H1 (cell line): ENCODE data around the gene GRSF1. TPM values are rescaled to one million over a fixed set of nuclear protein-coding genes. Genes with fewer than 3 reads are reported as not detected.

Experiments
- CTCF ChIA-PET: fragments of 300-600 bp; sonication (Branson Sonifier 250); formaldehyde crosslinking; loops from one replicate; lab custom pipeline; 2021; ENCODE audit not compliant: partially characterized antibody; lab: Charles Lee
- POLR2A ChIA-PET: fragments of 300-600 bp; sonication (Branson Sonifier 250); formaldehyde crosslinking; loops from one replicate; lab custom pipeline; 2021; ENCODE audit warnings: inconsistent platforms; ENCODE audit not compliant: partially characterized antibody; lab: Charles Lee
- DNase-seq, 2 experiments: peaks; one replicate each; pipeline versions ENCODE4 v3.0.0 to v3.0.0-alpha.2; 2010 to 2022; ENCODE audit warnings: low spot score in 2 of 2, low read depth in 1 of 2, mixed read lengths in 1 of 2
- FAIRE-seq: peaks from 2 replicates; lab custom pipeline; 2011; peaks lifted over from hg19 to GRCh38; lab: Jason Lieb, UNC
- H2AFZ ChIP-seq: 2 replicates; pipeline ENCODE4 v1.8.1; 2012; ENCODE audit warnings: low read length, inconsistent platforms
- H2AK5ac ChIP-seq: 2 replicates; pipeline ENCODE4 v1.6.1; 2013; ENCODE audit warnings: low read depth, low read length
- H2BK120ac ChIP-seq: replicated peaks from 2 replicates; pipeline ENCODE3; 2013; ENCODE audit warnings: low read depth, low read length, inconsistent platforms
- H2BK12ac ChIP-seq: 2 replicates; pipeline ENCODE4 v1.6.1; 2013; ENCODE audit warnings: low read depth, low read length
- H2BK15ac ChIP-seq: 2 replicates; pipeline ENCODE4 v1.6.1; 2013; ENCODE audit warnings: low read length
- H2BK20ac ChIP-seq: 2 replicates; pipeline ENCODE4 v1.6.1; 2013; ENCODE audit warnings: low read length
- H2BK5ac ChIP-seq: 2 replicates; pipeline ENCODE4 v1.6.1; 2013; ENCODE audit warnings: low read depth, low read length
- H3K14ac ChIP-seq: 2 replicates; pipeline ENCODE4 v1.6.1; 2013; ENCODE audit warnings: inconsistent platforms; ENCODE audit not compliant: insufficient read length
- H3K18ac ChIP-seq: 2 replicates; pipeline ENCODE4 v1.6.1; 2013; ENCODE audit warnings: low read length; ENCODE audit errors: extremely low read depth
- H3K23ac ChIP-seq: 2 replicates; pipeline ENCODE4 v1.6.1; 2013; ENCODE audit warnings: inconsistent platforms; ENCODE audit not compliant: insufficient read length
- H3K23me2 ChIP-seq: 2 replicates; pipeline ENCODE4 v1.6.1; 2013; ENCODE audit warnings: low read depth, low read length
- H3K27ac ChIP-seq: 2 replicates; pipeline ENCODE4 v1.6.1; 2011; ENCODE audit warnings: low read depth, low read length, inconsistent platforms
- H3K27me3 ChIP-seq, 4 experiments: replicated peaks in 1 of 4; 1 replicate in 1 of 4; 2 replicates in 3 of 4; pipeline versions ENCODE4 v1.6.1 to v1.8.1; 2011 to 2013; ENCODE audit warnings: low read length in 3 of 4, mild to moderate bottlenecking in 3 of 4, inconsistent platforms in 2 of 4, mixed read lengths in 2 of 4, moderate library complexity in 1 of 4; ENCODE audit not compliant: control insufficient read depth in 3 of 4, insufficient read depth in 3 of 4; ENCODE audit errors: extremely low read depth in 1 of 4
- H3K36me3 ChIP-seq, 4 experiments: 2 replicates each; pipeline versions ENCODE4 v1.6.1 to v1.8.1; 2011 to 2013; ENCODE audit warnings: mild to moderate bottlenecking in 4 of 4, low read length in 3 of 4, moderate library complexity in 2 of 4, control low read depth in 1 of 4, inconsistent platforms in 1 of 4; ENCODE audit not compliant: insufficient read depth in 4 of 4, control insufficient read depth in 2 of 4
- H3K4ac ChIP-seq: replicated peaks from 2 replicates; pipeline ENCODE3; 2013; ENCODE audit warnings: low read length, low read depth, mixed read lengths, inconsistent platforms; ENCODE audit not compliant: insufficient read length
- H3K4me1 ChIP-seq, 4 experiments: replicated peaks in 1 of 4; 1 replicate in 1 of 4; 2 replicates in 3 of 4; pipeline versions ENCODE4 v1.6.1 to v1.8.1; 2011 to 2013; ENCODE audit warnings: low read length in 3 of 4, inconsistent platforms in 2 of 4, mixed read lengths in 1 of 4; ENCODE audit not compliant: insufficient read depth in 4 of 4, control insufficient read depth in 3 of 4
- H3K4me2 ChIP-seq, 2 experiments: 2 replicates each; pipeline versions ENCODE4 v1.6.1 to v1.8.1; 2011 to 2013; ENCODE audit warnings: low read depth in 2 of 2, low read length in 2 of 2, control low read depth in 1 of 2, inconsistent platforms in 1 of 2, mild to moderate bottlenecking in 1 of 2; ENCODE audit not compliant: insufficient read depth in 1 of 2
- H3K4me3 ChIP-seq, 4 experiments: fragments of 200-600, 300-600 bp in 1 of 4; sonication (generic), shearing (Covaris generic), sonication (Bioruptor Twin) in 1 of 4; 2 replicates each; pipeline versions ENCODE4 v1.5.1 to v1.8.1; 2011 to 2016; ENCODE audit warnings: low read length in 4 of 4, low read depth in 3 of 4, control low read depth in 2 of 4, inconsistent platforms in 2 of 4, mild to moderate bottlenecking in 2 of 4, mixed read lengths in 1 of 4, moderate library complexity in 1 of 4; ENCODE audit not compliant: insufficient read depth in 2 of 4; ENCODE audit errors: extremely low read depth in 1 of 4
- H3K56ac ChIP-seq: replicated peaks from 2 replicates; pipeline ENCODE3; 2013; ENCODE audit warnings: low read depth, mild to moderate bottlenecking, mixed read lengths, low read length, inconsistent platforms; ENCODE audit not compliant: insufficient read length
- H3K79me1 ChIP-seq: 2 replicates; pipeline ENCODE4 v1.6.1; 2013; ENCODE audit warnings: low read depth, low read length, control low read depth
- H3K79me2 ChIP-seq, 2 experiments: 2 replicates each; pipeline versions ENCODE4 v1.6.1 to v1.8.1; 2012 to 2013; ENCODE audit warnings: low read length in 2 of 2, mild to moderate bottlenecking in 2 of 2, inconsistent platforms in 1 of 2; ENCODE audit not compliant: insufficient read depth in 2 of 2, control insufficient read depth in 1 of 2
- H3K9ac ChIP-seq, 4 experiments: replicated peaks in 1 of 4; 1 replicate in 1 of 4; 2 replicates in 3 of 4; pipeline versions ENCODE4 v1.6.1 to v1.8.1; 2011 to 2013; ENCODE audit warnings: low read depth in 3 of 4, low read length in 3 of 4, control low read depth in 2 of 4, mild to moderate bottlenecking in 2 of 4, moderate library complexity in 2 of 4, inconsistent platforms in 1 of 4; ENCODE audit errors: extremely low read depth in 1 of 4
- H3K9me3 ChIP-seq, 2 experiments: 2 replicates each; pipeline versions ENCODE4 v1.6.1 to v1.8.1; 2012 to 2013; ENCODE audit warnings: mild to moderate bottlenecking in 2 of 2, moderate library complexity in 2 of 2, control low read depth in 1 of 2, inconsistent platforms in 1 of 2, low read depth in 1 of 2, low read length in 1 of 2, mixed read lengths in 1 of 2; ENCODE audit not compliant: insufficient read depth in 2 of 2
- H4K20me1 ChIP-seq, 2 experiments: replicated peaks in 1 of 2; 2 replicates each; pipeline versions ENCODE3 to v1.8.1; 2011 to 2013; ENCODE audit warnings: inconsistent platforms in 2 of 2, low read length in 2 of 2, mild to moderate bottlenecking in 1 of 2; ENCODE audit not compliant: insufficient read depth in 2 of 2, control insufficient read depth in 1 of 2
- H4K5ac ChIP-seq: 2 replicates; pipeline ENCODE4 v1.6.1; 2013; ENCODE audit warnings: low read length, low read depth, mixed read lengths, inconsistent platforms; ENCODE audit not compliant: insufficient read length
- H4K8ac ChIP-seq: 2 replicates; pipeline ENCODE4 v1.8.0; 2013; ENCODE audit warnings: mild to moderate bottlenecking, moderate library complexity, low read length, inconsistent platforms; ENCODE audit not compliant: insufficient read depth; ENCODE audit errors: extremely low read depth
- H4K91ac ChIP-seq: replicated peaks from 2 replicates; pipeline ENCODE3; 2013; ENCODE audit warnings: low read length, mixed read lengths, inconsistent platforms; ENCODE audit not compliant: insufficient read length
- CBX5 ChIP-seq: fragments of 300-800, 300-1000 bp; sonication (generic); IDR thresholded peaks from 2 replicates; pipeline ENCODE4 v1.7.1; 2016; ENCODE audit warnings: antibody characterized with exemption, low read length, low read depth
- CBX8 ChIP-seq: fragments of 300-800, 300-1000 bp; sonication (generic); IDR thresholded peaks from 2 replicates; pipeline ENCODE4 v1.7.1; 2016; ENCODE audit warnings: low read depth, low read length, borderline replicate concordance
- EP300 ChIP-seq, 2 experiments: IDR thresholded peaks; 1 replicate in 1 of 2; 2 replicates in 1 of 2; pipeline ENCODE4 v1.6.1; 2011 to 2012; ENCODE audit warnings: low read depth in 2 of 2, low read length in 2 of 2, mild to moderate bottlenecking in 2 of 2, borderline replicate concordance in 1 of 2, inconsistent platforms in 1 of 2, moderate library complexity in 1 of 2
- FOSL1 ChIP-seq: IDR thresholded peaks from 2 replicates; pipeline ENCODE4 v1.6.1; 2011; ENCODE audit warnings: mild to moderate bottlenecking, low read depth, low read length, moderate library complexity; ENCODE audit not compliant: insufficient read depth
- HDAC6 ChIP-seq: IDR thresholded peaks from one replicate; pipeline ENCODE4 v1.7.1; 2012; ENCODE audit warnings: low read depth, mild to moderate bottlenecking, inconsistent platforms, low read length, moderate library complexity
- KDM5A ChIP-seq: fragments of 200-600 bp; IDR thresholded peaks from 2 replicates; pipeline ENCODE4 v1.7.1; 2012; ENCODE audit warnings: mild to moderate bottlenecking, low read length, inconsistent platforms, mixed read lengths
- RFX5 ChIP-seq: IDR thresholded peaks from 2 replicates; pipeline ENCODE4 v1.6.1; 2011; ENCODE audit warnings: low read depth, low read length, improper control_type of control experiment, borderline replicate concordance
- SP1 ChIP-seq: IDR thresholded peaks from 2 replicates; pipeline ENCODE4 v1.6.1; 2011; ENCODE audit warnings: low read depth, low read length
- TAF1 ChIP-seq: IDR thresholded peaks from 2 replicates; pipeline ENCODE4 v1.6.1; 2011; ENCODE audit warnings: mild to moderate bottlenecking, low read depth, low read length
- TEAD4 ChIP-seq: IDR thresholded peaks from 2 replicates; pipeline ENCODE4 v1.6.1; 2012; ENCODE audit warnings: low read depth, low read length, inconsistent platforms, mixed read lengths
- USF2 ChIP-seq: IDR thresholded peaks from 2 replicates; pipeline ENCODE4 v1.6.1; 2011; ENCODE audit warnings: low read length, improper control_type of control experiment
- ZNF274 ChIP-seq: IDR thresholded peaks from 2 replicates; pipeline ENCODE4 v1.7.0; 2012; ENCODE audit warnings: low read length, borderline replicate concordance; ENCODE audit errors: extremely low read depth
- WGBS, 2 experiments: shearing (Covaris generic) in 1 of 2; methylation state at CpG; one replicate each; pipeline versions ENCODE4 v1.1.6 to v1.1.7; 2013 to 2015; ENCODE audit warnings: low lambda C conversion rate in 2 of 2, mixed read lengths in 2 of 2, inconsistent platforms in 1 of 2, low coverage in 1 of 2, missing lambda C conversion rate in 1 of 2; ENCODE audit not compliant: insufficient replicate concordance in 2 of 2, insufficient coverage in 1 of 2, insufficient read length in 1 of 2; ENCODE audit errors: extremely low coverage in 1 of 2, missing lambda C conversion rate in 1 of 2; 5-methylcytosine and 5-hydroxymethylcytosine counted together
- polyA plus RNA-seq, 7 experiments: library from polyadenylated mRNA; depleted of rRNA in 3 of 7; stranded (reverse) in 5 of 7; unstranded in 2 of 7; fragments of >200 nt in 5 of 7; fragments of 200-250 nt in 2 of 7; gene quantifications; 1 replicate in 5 of 7; 2 replicates in 1 of 7; 4 replicates in 1 of 7; pipeline versions ENCODE4 v1.2.1 to v1.2.3, GENCODE V29; 2011 to 2013; ENCODE audit warnings: missing spikeins in 2 of 7, mixed read lengths in 2 of 7
- total RNA-seq: library from RNA; stranded (reverse); fragmentation: NEBNext Ultra II Directional; extraction: Animal tissue kit (Norgen Biotek cat#: 25700); gene quantifications from 2 replicates; pipeline ENCODE4 v1.2.1, GENCODE V29; 2021

GRSF1 gene
- total and polyA plus RNA-seq, 2 of the 8 experiments (the other 6 are each of a cell fraction or from before 2014, with no cell fraction given), result 44.3 to 112 TPM

DNA sequence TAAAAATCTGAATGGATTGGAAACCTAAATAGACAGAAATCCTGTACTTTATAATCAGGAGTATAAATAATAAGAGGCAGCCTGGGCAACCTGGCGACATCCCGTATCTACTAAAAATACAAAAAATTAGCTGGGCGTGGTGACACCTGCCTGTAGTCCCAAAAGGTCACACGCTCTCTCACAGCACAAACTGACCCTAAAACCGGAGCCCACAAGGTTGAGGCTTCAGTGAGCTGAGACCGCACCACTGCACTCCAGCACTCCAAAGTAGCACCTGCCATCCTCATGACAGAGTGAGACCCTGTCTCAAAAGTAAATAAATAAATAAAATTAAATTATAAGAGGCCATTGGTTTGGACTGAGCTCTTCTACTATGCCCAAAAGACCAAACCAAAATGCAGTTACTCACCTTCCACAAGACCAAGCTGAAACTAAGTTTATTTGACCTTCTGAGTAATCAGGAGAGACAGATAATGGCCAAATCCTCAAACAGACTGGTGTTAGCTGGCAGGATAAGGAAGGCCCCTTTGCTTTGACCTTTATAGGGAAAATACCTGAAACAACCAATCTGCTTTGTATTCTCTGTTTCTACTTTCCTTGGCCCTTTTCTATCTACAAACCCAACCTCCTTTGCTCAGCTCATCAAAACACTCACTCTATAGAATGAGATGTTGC lies 3.2 kb upstream of the GRSF1 start:
- WGBS, 2 experiments, result 89% methylated on average over 6 of the region's 6 CpGs; no CpG with 5 or more reads in 1 of the 2 experiments
- H2BK20ac ChIP-seq, result no peak overlapping the region
- H3K79me1 ChIP-seq, result no peaks in the 10 kb centered on the region
- peaks cover 14 to 15% of the 10 kb centered on the region in 2 experiments for H3K79me2 ChIP-seq
- H3K4me2 ChIP-seq, result no peak overlapping the region
- no peak overlapping the region for H3K4me3 ChIP-seq
- no peak overlapping the region for H4K8ac ChIP-seq
- no peak overlapping the region for H2BK5ac ChIP-seq
- H3K27me3 ChIP-seq, result no peaks in the 10 kb centered on the region
- no peaks in the 10 kb centered on the region for H3K9me3 ChIP-seq
- FAIRE-seq, result no peak
- H3K56ac ChIP-seq, result no peak overlapping the region
- H4K91ac ChIP-seq, result no peak overlapping the region
- H3K9ac ChIP-seq, result no peak overlapping the region; a peak in 1 of 7 replicates
- H3K4ac ChIP-seq, result no peak overlapping the region
- no peak overlapping the region for H2BK12ac ChIP-seq
- no peak overlapping the region for H3K23ac ChIP-seq
- H2AK5ac ChIP-seq, result no peak overlapping the region
- CTCF ChIA-PET, result interaction anchor here (1.0 to 1.2 kb wide), 2 partner anchors 14 to 62 kb away, joined by 3 to 4 read pairs; no protein-coding TSS in a partner anchor
- no peaks in the 10 kb centered on the region for H3K23me2 ChIP-seq
- no peaks in the 10 kb centered on the region for H3K36me3 ChIP-seq
- POLR2A ChIA-PET, result interaction anchor here (0.7 to 1.3 kb wide), 3 partner anchors 9 to 103 kb away, joined by 3 to 4 read pairs (median 3); no protein-coding TSS in a partner anchor
- no peak overlapping the region for H3K18ac ChIP-seq
- H3K14ac ChIP-seq, result no peak overlapping the region
- no peak overlapping the region for H4K5ac ChIP-seq
- no peak overlapping the region for H2BK120ac ChIP-seq
- DNase-seq, result no peak
- H2AFZ ChIP-seq, result no peak overlapping the region
- H3K4me1 ChIP-seq, result peaks cover 0 to 5% (median 3%) of the 10 kb centered on the region in 4 experiments; a peak in 3 of 7 replicates
- no peaks in the 10 kb centered on the region for H4K20me1 ChIP-seq
- no peak overlapping the region for H2BK15ac ChIP-seq
- no peak overlapping the region for H3K27ac ChIP-seq
- TF ChIP-seq CBX8, result no peak
- TF ChIP-seq KDM5A, result no peak
- TF ChIP-seq EP300 (IDR thresholded peaks at IDR 0.05; ENCODE audit: borderline replicate concordance in 1 of 2, low read depth in 2 of 2, low read length in 2 of 2), result no peak
- no peak for TF ChIP-seq FOSL1
- no peak for TF ChIP-seq RFX5
- no peak for TF ChIP-seq USF2
- TF ChIP-seq ZNF274, result no peak
- TF ChIP-seq HDAC6, result no peak
- TF ChIP-seq TEAD4, result no peak
- no peak for TF ChIP-seq TAF1
- no peak for TF ChIP-seq SP1
- no peak for TF ChIP-seq CBX5
